AG10803 (cell line): Measurements from ENCODE around the gene HEATR5A.

Experiments used
- DNase-seq: peaks from one replicate; pipeline ENCODE4 v3.0.0; 2010; ENCODE audit warnings: low read depth
- H3K4me3 ChIP-seq: 2 replicates; pipeline ENCODE4 v1.5.1; 2011; ENCODE audit warnings: mild to moderate bottlenecking, low read length, control low read depth
- CTCF ChIP-seq: conservative IDR thresholded peaks from 2 replicates; pipeline ENCODE4 v1.5.1; 2011; ENCODE audit warnings: mild to moderate bottlenecking, low read length, control low read depth, inconsistent platforms

HEATR5A gene

GRCh38 chr14:31401369-31401932 is 18.9 kb downstream of the HEATR5A start:
- no peak for TF ChIP-seq CTCF
- no peak for DNase-seq
- H3K4me3 ChIP-seq = no peak overlapping the region

GRCh38 chr14:31400031-31400638 is 20.2 kb downstream of the HEATR5A start:
- TF ChIP-seq CTCF = no peak
- no peak for DNase-seq
- H3K4me3 ChIP-seq = no peak overlapping the region

GRCh38 chr14:31395572-31396205 is 24.7 kb downstream of the HEATR5A start:
- DNase-seq = no peak
- TF ChIP-seq CTCF = no peak
- no peak overlapping the region for H3K4me3 ChIP-seq

GRCh38 chr14:31395119-31395518 is 25.2 kb downstream of the HEATR5A start:
- DNase-seq = no peak
- no peak for TF ChIP-seq CTCF
- H3K4me3 ChIP-seq = no peak overlapping the region

- DNase-seq = no peak
- no peak overlapping the region for H3K4me3 ChIP-seq
- TF ChIP-seq CTCF = no peak
Measured at GRCh38 chr14:31391977-31392503, 28.3 kb downstream of the HEATR5A start.

- DNase-seq = no peak
- no peak overlapping the region for H3K4me3 ChIP-seq
- TF ChIP-seq CTCF = no peak
Measured at GRCh38 chr14:31391473-31391872, 28.9 kb downstream of the HEATR5A start.

GRCh38 chr14:31389946-31390345 is 30.4 kb downstream of the HEATR5A start:
- no peak for DNase-seq
- TF ChIP-seq CTCF = no peak

More at GRCh38 chr14:31389946-31390345, 30.4 kb downstream of the HEATR5A start:
- H3K4me3 ChIP-seq = no peak overlapping the region
